Measurements from ENCODE around the gene VAMP8. TPM values are rescaled to one million over a fixed set of nuclear protein-coding genes. Genes with fewer than 3 reads are reported as not detected.

Gene VAMP8
- total and polyA plus RNA-seq, 2 donors (not counting 3 experiments of a cell fraction or from before 2014, with no cell fraction given): 39.0 to 68.7 TPM

DNA sequence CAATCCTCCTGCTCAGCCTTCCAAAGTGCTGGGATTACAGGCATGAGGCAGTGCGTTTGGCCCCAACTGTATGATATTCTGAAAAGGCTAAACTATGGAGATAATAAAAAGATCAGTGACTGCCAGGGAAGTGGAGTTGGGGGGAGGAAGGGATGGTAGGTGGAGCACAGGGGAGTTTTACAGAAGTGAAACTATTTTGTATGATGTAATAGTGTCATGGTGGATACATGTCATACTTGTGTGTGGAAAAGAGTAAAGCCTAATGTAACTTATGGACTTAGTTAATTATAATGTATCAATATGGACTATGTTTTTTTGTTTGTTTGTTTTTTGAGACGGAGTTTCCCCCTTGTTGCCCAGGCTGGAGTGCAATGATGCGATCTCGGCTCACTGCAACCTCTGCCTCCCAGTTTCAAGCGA, 13.2 kb upstream of the VAMP8 start:
- no peak for DNase-seq (ENCODE audit: low read depth, low spot score)
- ChIA-PET POLR2A (no interaction called here), CTCF (interaction anchor here (0.5 to 1.9 kb wide), 3 partner anchors 10 to 237 kb away, joined by 3 to 6 read pairs (median 3); no protein-coding TSS in a partner anchor)
- no peaks in the 10 kb centered on the region for H3K36me3 ChIP-seq (ENCODE audit: control insufficient read depth in 2 of 2, extremely low read depth in 1 of 2, insufficient read depth in 2 of 2, low read length in 2 of 2)
- H4K20me1 ChIP-seq (replicated peaks; ENCODE audit: control insufficient read depth, extremely low read depth, insufficient read depth, low read length): no peaks in the 10 kb centered on the region
- H3K9me3 ChIP-seq (replicated peaks; ENCODE audit: control insufficient read depth, insufficient read depth, low read length): no peaks in the 10 kb centered on the region
- H3K9ac ChIP-seq (replicated peaks; ENCODE audit: extremely low read depth, insufficient read depth, low read length): no peak overlapping the region
- no peak overlapping the region for H2AFZ ChIP-seq (ENCODE audit: low read depth, low read length)
- no peaks in the 10 kb centered on the region for H3K9me1 ChIP-seq (replicated peaks; ENCODE audit: control insufficient read depth, extremely low read depth, insufficient read depth, low read length)
- no peaks in the 10 kb centered on the region for H3K27me3 ChIP-seq (ENCODE audit: control insufficient read depth in 2 of 2, insufficient read depth in 2 of 2, low read length in 2 of 2)
- H3K27ac ChIP-seq (ENCODE audit: insufficient read depth, low read depth, low read length): no peak overlapping the region
- dilution Hi-C loops (cut with MboI; ENCODE audit: extremely low pct_ligation_motif_present, low sequenced_read_pairs) (no loop called here), intact Hi-C loops (cut with micrococcal nuclease) (no loop called here)
- H3K4me3 ChIP-seq (replicated peaks in 1 of 3; ENCODE audit: insufficient read depth in 1 of 3, low read depth in 1 of 3, low read length in 3 of 3): no peak overlapping the region
- FAIRE-seq: no peak
- peaks cover 17% of the 10 kb centered on the region for H3K79me2 ChIP-seq (ENCODE audit: control insufficient read depth, insufficient read depth, low read length)
- H3K4me2 ChIP-seq (ENCODE audit: insufficient read depth, low read length): no peak overlapping the region
- TF ChIP-seq EZH2 (IDR thresholded peaks at IDR 0.05; ENCODE audit: borderline replicate concordance, low read depth, low read length, severe bottlenecking): no peak
- TF ChIP-seq POLR2A (IDR thresholded peaks at IDR 0.05; ENCODE audit: low read depth, low read length): no peak
- TF ChIP-seq, protein P1, sequence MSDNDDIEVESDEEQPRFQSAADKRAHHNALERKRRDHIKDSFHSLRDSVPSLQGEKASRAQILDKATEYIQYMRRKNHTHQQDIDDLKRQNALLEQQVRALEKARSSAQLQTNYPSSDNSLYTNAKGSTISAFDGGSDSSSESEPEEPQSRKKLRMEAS (IDR thresholded peaks at IDR 0.05; ENCODE audit: insufficient read depth, insufficient read length): no peak
- no peak for TF ChIP-seq FOS (IDR thresholded peaks at IDR 0.05; ENCODE audit: borderline replicate concordance, insufficient read depth, low read length)
- no peak for TF ChIP-seq JUN (IDR thresholded peaks at IDR 0.05; ENCODE audit: borderline replicate concordance, insufficient read depth, insufficient read length, low read depth)
- TF ChIP-seq GATA2 (IDR thresholded peaks at IDR 0.05; ENCODE audit: insufficient read depth, insufficient read length, low read depth, low read length): no peak
- TF ChIP-seq MYC (IDR thresholded peaks at IDR 0.05; ENCODE audit: low read depth, low read length): no peak
- TF ChIP-seq, protein P2, sequence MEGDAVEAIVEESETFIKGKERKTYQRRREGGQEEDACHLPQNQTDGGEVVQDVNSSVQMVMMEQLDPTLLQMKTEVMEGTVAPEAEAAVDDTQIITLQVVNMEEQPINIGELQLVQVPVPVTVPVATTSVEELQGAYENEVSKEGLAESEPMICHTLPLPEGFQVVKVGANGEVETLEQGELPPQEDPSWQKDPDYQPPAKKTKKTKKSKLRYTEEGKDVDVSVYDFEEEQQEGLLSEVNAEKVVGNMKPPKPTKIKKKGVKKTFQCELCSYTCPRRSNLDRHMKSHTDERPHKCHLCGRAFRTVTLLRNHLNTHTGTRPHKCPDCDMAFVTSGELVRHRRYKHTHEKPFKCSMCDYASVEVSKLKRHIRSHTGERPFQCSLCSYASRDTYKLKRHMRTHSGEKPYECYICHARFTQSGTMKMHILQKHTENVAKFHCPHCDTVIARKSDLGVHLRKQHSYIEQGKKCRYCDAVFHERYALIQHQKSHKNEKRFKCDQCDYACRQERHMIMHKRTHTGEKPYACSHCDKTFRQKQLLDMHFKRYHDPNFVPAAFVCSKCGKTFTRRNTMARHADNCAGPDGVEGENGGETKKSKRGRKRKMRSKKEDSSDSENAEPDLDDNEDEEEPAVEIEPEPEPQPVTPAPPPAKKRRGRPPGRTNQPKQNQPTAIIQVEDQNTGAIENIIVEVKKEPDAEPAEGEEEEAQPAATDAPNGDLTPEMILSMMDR (IDR thresholded peaks at IDR 0.05; ENCODE audit: extremely low read depth in 1 of 2, insufficient read depth in 1 of 2, low read depth in 1 of 2, low read length in 2 of 2): no peak
- TF ChIP-seq POLR2AphosphoS5 (IDR thresholded peaks at IDR 0.05; ENCODE audit: insufficient read depth, low read depth, low read length): no peak
- peaks cover 9% of the 10 kb centered on the region for H3K4me1 ChIP-seq (ENCODE audit: control insufficient read depth, extremely low read depth, insufficient read depth, low read length)
- BruUV-seq (replicated peaks): no TSS peak

All from endothelial cell of umbilical vein (primary cell).